Fibroblast of pulmonary artery (primary cell): ENCODE measurements around the gene CGNL1.

Experiments used
- DNase-seq: peaks from one replicate; pipeline ENCODE4 v3.0.0-alpha.2; 2010; ENCODE audit warnings: low read depth
- H3K4me3 ChIP-seq: replicated peaks from 2 replicates; pipeline ENCODE4 v1.5.1; 2011; ENCODE audit warnings: low read depth, mild to moderate bottlenecking, control low read depth, low read length, moderate library complexity
- TF ChIP-seq, protein P1 (sequence below): IDR thresholded peaks from 2 replicates; pipeline ENCODE4 v1.5.1; 2011; ENCODE audit warnings: mild to moderate bottlenecking, control low read depth, low read length, inconsistent platforms; ENCODE audit errors: missing control alignments

Gene CGNL1

DNA sequence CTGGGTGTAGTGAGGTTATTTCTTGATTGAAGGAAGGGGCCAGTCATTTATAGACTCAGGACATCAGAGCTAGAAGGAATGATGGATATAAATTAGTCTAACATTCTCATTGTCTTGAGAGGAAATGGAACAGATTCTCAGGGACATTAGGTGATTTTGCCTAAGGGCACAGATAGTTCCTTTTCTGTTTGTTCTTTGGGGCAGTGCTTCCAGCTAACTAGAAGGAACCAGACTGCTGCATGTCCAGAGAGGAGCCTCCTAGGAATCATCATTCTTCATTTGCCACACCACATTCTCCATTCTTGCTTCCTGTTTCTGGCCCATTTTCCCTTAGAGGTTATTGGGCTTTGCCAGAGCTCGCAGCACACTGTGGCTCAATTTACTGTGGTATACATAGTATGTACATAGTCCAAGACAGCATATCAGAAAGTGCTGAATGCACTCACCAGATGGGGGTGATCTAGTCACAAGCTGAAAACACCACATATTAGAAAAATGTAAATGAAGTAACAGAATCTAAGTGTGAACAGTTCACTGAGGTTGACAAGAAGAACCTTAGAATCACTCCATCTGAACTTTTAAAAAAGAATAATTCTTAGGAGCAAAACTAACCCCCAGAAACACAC is 152.7 kb downstream of the CGNL1 start:
- DNase-seq, result no peak
- H3K4me3 ChIP-seq, result no peak overlapping the region
- TF ChIP-seq, protein P1, sequence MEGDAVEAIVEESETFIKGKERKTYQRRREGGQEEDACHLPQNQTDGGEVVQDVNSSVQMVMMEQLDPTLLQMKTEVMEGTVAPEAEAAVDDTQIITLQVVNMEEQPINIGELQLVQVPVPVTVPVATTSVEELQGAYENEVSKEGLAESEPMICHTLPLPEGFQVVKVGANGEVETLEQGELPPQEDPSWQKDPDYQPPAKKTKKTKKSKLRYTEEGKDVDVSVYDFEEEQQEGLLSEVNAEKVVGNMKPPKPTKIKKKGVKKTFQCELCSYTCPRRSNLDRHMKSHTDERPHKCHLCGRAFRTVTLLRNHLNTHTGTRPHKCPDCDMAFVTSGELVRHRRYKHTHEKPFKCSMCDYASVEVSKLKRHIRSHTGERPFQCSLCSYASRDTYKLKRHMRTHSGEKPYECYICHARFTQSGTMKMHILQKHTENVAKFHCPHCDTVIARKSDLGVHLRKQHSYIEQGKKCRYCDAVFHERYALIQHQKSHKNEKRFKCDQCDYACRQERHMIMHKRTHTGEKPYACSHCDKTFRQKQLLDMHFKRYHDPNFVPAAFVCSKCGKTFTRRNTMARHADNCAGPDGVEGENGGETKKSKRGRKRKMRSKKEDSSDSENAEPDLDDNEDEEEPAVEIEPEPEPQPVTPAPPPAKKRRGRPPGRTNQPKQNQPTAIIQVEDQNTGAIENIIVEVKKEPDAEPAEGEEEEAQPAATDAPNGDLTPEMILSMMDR, result no peak

DNA sequence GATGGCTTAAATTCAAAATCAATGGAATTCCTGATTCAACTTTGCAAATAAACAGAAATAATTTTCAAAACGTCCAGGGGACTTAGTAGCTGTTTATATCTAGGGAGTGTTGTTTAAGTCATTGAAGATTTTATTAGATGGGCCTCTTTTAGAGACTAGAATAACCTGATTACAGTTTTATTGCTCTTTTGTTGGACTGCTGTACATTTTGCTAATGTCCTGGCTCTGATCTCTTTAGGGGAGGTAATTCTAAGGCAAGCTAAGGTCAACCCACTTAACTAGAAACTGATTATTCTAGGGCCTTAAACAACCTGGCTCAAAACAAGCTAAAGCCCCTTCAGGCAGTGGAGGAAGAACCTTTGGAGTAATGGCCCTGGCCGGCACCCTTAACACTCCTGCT is 153.4 kb downstream of the CGNL1 start:
- no peak overlapping the region for H3K4me3 ChIP-seq
- TF ChIP-seq, protein P1, result no peak
- no peak for DNase-seq

DNA sequence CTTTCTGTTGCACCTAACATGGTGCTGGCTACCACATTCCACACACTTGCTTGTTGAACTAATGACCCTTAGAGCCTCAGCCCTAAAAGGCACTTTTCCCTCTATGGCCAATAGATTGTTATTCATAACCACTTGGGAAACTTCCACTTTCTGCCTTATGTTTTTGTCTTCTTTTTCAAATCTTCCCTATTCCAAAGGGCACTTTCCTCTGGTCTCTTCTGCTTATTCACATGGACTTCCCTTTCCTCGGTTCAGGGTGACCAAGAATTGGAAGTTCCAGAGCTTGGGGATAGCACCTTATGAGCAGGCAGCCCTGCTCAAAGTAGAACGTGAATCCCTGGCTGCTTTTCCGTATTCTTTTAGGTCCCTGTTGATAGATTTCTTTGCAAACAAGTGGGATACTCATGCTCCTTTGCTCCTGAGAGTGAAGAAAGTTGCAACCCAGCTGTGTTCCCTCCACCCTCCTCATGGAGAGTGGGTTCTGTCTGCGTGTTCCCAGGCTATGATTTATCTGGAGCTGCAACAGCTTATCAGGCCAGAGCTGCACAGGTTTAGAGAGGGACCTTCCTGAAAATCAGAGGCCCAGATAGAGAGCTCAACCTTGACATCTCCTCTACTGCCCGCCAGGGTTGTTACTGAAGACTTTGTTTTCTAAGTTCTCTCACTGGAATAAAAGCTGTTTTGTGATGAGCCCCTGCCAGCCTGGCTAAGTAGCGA is 156.6 kb downstream of the CGNL1 start:
- TF ChIP-seq, protein P1, result no peak
- DNase-seq, result no peak
- no peak overlapping the region for H3K4me3 ChIP-seq

DNA sequence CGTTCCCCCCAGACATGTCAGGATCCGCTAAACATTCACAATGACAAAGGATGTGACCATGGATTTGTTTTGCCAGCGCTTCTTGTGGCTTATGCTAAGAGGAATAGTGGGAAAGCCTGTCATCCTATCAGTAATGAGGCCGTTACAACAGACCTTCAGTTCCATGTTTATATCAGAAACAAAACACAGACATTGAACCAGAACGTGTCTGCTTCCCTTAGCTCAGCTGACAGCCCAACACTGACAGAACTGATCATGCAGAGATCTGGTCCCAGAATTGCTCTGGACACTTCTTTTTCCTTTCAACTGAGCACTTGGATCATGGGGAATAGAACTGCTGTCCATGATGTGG is 157.1 kb downstream of the CGNL1 start:
- TF ChIP-seq, protein P1, result no peak
- H3K4me3 ChIP-seq, result no peak overlapping the region
- DNase-seq, result no peak

DNA sequence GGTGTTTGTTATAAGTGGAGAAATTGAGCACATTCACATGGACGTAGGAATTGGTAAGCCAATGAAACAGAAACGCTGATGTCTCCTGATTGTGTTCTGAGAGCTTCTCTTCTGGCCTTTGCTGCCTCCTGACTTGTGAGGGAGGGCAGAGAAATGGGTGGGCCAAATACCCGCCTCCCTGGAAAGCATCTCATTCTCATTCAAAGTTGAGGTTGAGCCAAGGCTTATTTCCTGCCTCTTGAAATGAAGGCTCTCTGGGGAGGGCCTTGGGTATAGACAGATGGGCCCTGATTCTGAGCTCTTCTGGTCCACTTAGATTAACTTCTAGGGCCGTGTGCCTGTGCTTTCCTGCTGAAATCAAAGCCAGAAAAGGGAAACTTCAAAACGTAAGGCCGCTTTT is 158.0 kb downstream of the CGNL1 start:
- TF ChIP-seq, protein P1, result no peak
- DNase-seq, result peak; percentile 57
- H3K4me3 ChIP-seq, result no peak overlapping the region

DNA sequence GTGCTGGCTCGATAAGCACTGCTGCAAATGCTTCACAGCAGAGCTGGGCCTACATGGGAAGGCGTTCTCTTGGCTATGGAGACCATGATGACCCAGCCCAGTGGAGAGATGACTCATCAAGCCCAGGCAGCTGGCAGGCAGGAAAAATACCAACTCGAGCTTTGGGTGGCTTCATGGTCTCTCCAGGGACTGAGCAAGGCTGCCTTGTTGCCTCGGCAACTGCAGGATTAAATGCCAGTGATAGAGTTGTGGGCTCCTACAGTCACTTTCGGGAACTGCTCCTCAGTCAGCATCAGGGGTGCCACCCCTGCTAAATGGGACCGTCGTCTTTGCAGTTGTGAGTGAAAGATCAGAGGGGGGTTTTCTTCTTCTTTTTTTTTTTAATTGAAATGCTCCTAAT is 160.8 kb downstream of the CGNL1 start:
- TF ChIP-seq, protein P1, result no peak
- H3K4me3 ChIP-seq, result no peak overlapping the region
- DNase-seq, result peak; percentile 69
